CD4-positive, CD25-positive, alpha-beta regulatory T cell (primary cell): Measurements from ENCODE around the gene BRPF1. TPM values are rescaled to one million over a fixed set of nuclear protein-coding genes. Genes with fewer than 3 reads are reported as not detected.
A peak's percentile ranks its signal among the peaks of the same experiment; 100 is the strongest.

Experiments used
- ATAC-seq, 2 donors: fragments of 150-1000 bp; cut with Tn5 transposase; one replicate each; pipeline ENCODE4 v1.10.0; 2021; ENCODE audit warnings: low read depth in 2 of 2, moderate number of reproducible peaks in 2 of 2, moderate library complexity in 1 of 2
- DNase-seq, 3 donors: peaks; one replicate each; pipeline versions ENCODE4 v3.0.0 to v3.0.0-alpha.2; 2012 to 2022; ENCODE audit warnings: mixed read lengths in 1 of 3
- H3K27ac ChIP-seq: one replicate; pipeline ENCODE4 v1.7.0; 2013; ENCODE audit warnings: mild to moderate bottlenecking, low read length; ENCODE audit not compliant: insufficient read depth, poor library complexity, severe bottlenecking
- H3K27me3 ChIP-seq: one replicate; pipeline ENCODE4 v1.7.0; 2013; ENCODE audit warnings: low read length; ENCODE audit not compliant: control insufficient read depth, insufficient read depth
- H3K36me3 ChIP-seq: one replicate; pipeline ENCODE4 v1.7.0; 2013; ENCODE audit warnings: mild to moderate bottlenecking, low read length, moderate library complexity; ENCODE audit not compliant: control insufficient read depth, insufficient read depth
- H3K4me1 ChIP-seq: 2 replicates; pipeline ENCODE4 v1.7.0; 2013; ENCODE audit warnings: mild to moderate bottlenecking, low read length; ENCODE audit not compliant: insufficient read depth, control insufficient read depth, poor library complexity, severe bottlenecking
- H3K4me3 ChIP-seq: one replicate; pipeline ENCODE4 v1.7.0; 2013; ENCODE audit warnings: low read depth, mild to moderate bottlenecking, low read length, moderate library complexity
- H3K9me3 ChIP-seq, 2 experiments: 1 replicate in 1 of 2; 2 replicates in 1 of 2; pipeline ENCODE4 v1.7.0; 2013; ENCODE audit warnings: low read length in 2 of 2, mild to moderate bottlenecking in 1 of 2, moderate library complexity in 1 of 2; ENCODE audit not compliant: control insufficient read depth in 2 of 2
- H3K27ac Mint-ChIP-seq, 3 donors: one replicate each; pipeline ENCODE4 v1.8.0; 2020 to 2022; ENCODE audit warnings: mild to moderate bottlenecking in 3 of 3, mixed read lengths in 3 of 3, moderate library complexity in 2 of 3
- H3K27me3 Mint-ChIP-seq: one replicate; pipeline ENCODE4 v1.8.0; 2022; ENCODE audit warnings: mild to moderate bottlenecking, mixed read lengths
- H3K36me3 Mint-ChIP-seq: one replicate; pipeline ENCODE4 v1.8.0; 2020; ENCODE audit warnings: mixed read lengths
- H3K4me1 Mint-ChIP-seq, 4 donors: one replicate each; pipeline ENCODE4 v1.8.0; 2020 to 2022; ENCODE audit warnings: mixed read lengths in 4 of 4, mild to moderate bottlenecking in 1 of 4
- H3K4me3 Mint-ChIP-seq, 4 donors: one replicate each; pipeline ENCODE4 v1.8.0; 2020 to 2022; ENCODE audit warnings: mild to moderate bottlenecking in 4 of 4, mixed read lengths in 4 of 4, moderate library complexity in 3 of 4
- H3K9me3 Mint-ChIP-seq, 7 donors: one replicate each; pipeline ENCODE4 v1.8.0; 2020 to 2022; ENCODE audit warnings: mixed read lengths in 7 of 7, mild to moderate bottlenecking in 3 of 7, moderate library complexity in 2 of 7
- polyA plus RNA-seq, 4 donors: library from polyadenylated mRNA; unstranded; fragments of 300-500 nt; fragmentation: Illumina TruSeq; gene quantifications; one replicate each; pipeline ENCODE4 v1.2.3, GENCODE V29; 2021
- total RNA-seq: library from RNA; stranded (reverse); gene quantifications from one replicate; pipeline ENCODE4 v1.2.3, GENCODE V29; 2022

BRPF1 gene
- total and polyA plus RNA-seq, 5 donors from 2014 or later, result 6.7 to 41.2 (median 10.3) TPM

DNA sequence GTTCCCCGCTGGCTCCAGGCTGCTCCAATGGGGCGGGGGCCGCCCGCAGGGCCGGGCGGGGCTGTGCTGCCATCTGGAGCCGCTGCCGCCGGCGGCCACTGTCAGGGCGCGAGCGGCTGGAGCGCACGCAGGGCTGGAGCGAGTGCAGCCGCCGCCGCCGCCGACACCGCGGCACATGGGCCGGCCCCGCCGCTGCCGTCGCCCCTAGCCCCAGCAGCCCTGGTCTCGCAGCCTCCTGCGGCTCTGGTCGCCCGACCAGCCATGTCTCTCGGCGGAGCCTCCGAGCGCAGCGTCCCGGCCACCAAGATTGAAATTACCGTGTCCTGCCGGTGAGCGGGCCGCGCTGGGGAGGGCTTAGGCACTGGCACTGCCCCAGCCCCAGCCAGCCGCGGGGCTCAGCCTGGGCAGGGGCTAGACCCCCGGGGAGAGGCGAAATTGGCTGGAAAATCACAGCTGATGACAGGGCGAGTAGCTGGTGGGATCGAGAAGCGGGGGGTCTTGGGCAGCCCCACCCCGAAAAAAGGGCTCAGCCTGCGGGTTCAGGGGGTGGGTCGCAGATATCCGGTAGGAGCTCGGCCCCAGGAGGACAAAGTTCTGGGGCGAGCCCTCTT is 27.7 kb upstream of the BRPF1 start, which contains the start of gene CPNE9:
Gene CPNE9, plus strand, starts transcription at position 98 of the 611 bp plus-strand sequence. Its CDS starts 164 bp downstream, at position 262.
- H3K27me3 Mint-ChIP-seq, result peaks cover 15% of the 10 kb centered on the region
- no peak within 1 kb of the TSS for H3K4me3 ChIP-seq
- peaks cover 29% of the 10 kb centered on the region for H3K36me3 ChIP-seq
- H3K9me3 Mint-ChIP-seq, result peaks cover 0 to 5% (median 0%) of the 10 kb centered on the region in 7 donors
- peak within 1 kb of the TSS in 2 of 4 donors; percentile 49 to 53 for H3K4me3 Mint-ChIP-seq
- DNase-seq, result no peak
- H3K27me3 ChIP-seq, result peaks cover 2% of the 10 kb centered on the region
- H3K9me3 ChIP-seq, result no peaks in the 10 kb centered on the region
- H3K27ac Mint-ChIP-seq, result no peak within 1 kb of the TSS
- H3K36me3 Mint-ChIP-seq, result peaks cover 49% of the 10 kb centered on the region
- H3K4me1 ChIP-seq, result peaks cover 13% of the 10 kb centered on the region
- H3K27ac ChIP-seq, result no peak within 1 kb of the TSS
- H3K4me1 Mint-ChIP-seq, result peaks cover 0 to 25% (median 0%) of the 10 kb centered on the region in 4 donors
- ATAC-seq, result no peak

DNA sequence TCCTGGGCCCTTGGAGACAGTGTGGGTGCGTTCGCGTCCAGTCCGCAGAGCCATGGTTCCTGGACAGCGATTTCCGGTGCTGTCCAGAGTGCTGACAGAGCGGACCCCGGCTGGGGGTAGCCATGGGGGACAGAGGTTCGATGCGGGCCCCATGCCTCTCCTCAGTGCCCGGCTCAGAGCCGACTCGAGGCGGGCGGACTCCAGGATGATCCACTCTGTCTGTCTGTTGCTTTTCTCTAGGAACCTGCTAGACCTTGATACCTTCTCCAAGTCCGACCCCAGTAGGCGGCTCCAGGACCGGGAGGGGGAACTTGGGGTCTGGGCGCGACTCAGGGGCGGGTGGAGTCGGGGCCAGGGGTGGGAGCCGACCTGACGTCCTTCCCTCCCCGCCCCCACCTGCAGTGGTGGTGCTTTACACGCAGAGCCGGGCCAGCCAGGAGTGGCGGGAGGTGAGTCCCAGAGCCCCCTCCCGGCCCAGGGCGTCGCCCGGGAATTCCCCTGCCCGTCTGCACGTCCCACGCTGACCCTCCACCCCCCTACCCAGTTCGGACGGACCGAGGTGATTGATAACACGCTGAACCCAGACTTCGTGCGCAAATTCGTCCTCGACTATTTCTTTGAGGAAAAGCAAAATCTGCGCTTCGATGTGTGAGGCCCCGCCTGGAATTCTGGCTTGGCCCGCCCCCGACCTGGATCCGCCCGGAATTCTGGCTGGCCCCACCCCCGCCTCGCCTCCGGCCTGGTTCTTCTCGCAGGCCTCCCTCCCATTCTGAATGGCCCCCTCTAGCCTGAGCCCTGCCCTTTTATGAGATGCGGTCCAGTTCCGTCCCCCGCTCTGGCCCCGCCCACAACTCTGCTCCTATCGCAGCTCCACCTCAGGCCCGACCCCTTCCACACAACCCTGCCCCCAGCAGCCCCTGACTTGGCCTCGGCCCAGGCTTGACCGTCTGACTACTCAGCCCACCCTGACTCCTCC is 26.9 kb upstream of the BRPF1 start:
- peak overlapping the region in 2 of 4 donors; percentile 53 to 72 for H3K4me3 Mint-ChIP-seq
- H3K27me3 ChIP-seq, result peaks cover 2% of the 10 kb centered on the region
- peaks cover 0 to 5% (median 0%) of the 10 kb centered on the region in 7 donors for H3K9me3 Mint-ChIP-seq
- H3K36me3 Mint-ChIP-seq, result peaks cover 41% of the 10 kb centered on the region
- H3K36me3 ChIP-seq, result peaks cover 27% of the 10 kb centered on the region
- H3K27me3 Mint-ChIP-seq, result peaks cover 15% of the 10 kb centered on the region
- ATAC-seq (peak in 1 of 2 donors; percentile 43), DNase-seq (peak in 1 of 3 donors; percentile 14)
- H3K27ac ChIP-seq, result no peak overlapping the region
- H3K4me1 Mint-ChIP-seq, result peaks cover 0 to 25% (median 0%) of the 10 kb centered on the region in 4 donors
- H3K4me1 ChIP-seq, result peaks cover 13% of the 10 kb centered on the region
- no peak overlapping the region for H3K27ac Mint-ChIP-seq
- no peak overlapping the region for H3K4me3 ChIP-seq
- H3K9me3 ChIP-seq, result no peaks in the 10 kb centered on the region

DNA sequence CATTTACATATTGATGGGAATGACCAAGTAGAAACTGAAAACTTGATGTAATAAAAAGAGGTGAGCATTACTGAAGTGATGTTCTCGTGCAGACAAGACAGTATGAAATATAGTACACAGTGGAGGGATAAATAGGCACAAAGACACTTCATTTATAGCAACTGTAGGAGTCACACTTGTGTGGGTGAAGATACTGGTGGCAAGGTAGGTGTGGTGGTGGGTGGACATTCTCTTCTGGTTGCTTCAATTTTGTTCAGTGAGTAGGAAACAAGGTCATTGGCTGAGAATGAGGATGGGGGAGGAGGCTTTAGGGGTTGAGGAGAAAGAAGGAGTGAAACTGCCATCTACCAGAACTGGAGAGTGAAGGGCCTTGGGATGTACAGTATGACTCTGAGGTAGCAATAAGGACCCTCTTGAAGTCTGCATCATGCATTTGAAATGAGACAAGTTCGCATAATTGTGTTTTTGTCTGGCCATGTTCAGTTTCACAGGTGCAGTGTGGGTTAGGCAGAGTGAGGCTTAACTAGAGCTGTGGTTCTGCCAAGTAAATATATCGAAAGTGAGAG is 21.3 kb upstream of the BRPF1 start:
- Histone ChIP-seq H3K27me3 (no peaks in the 10 kb centered on the region), H3K9me3 (no peaks in the 10 kb centered on the region), H3K4me1 (no peaks in the 10 kb centered on the region), H3K36me3 (no peaks in the 10 kb centered on the region), H3K27ac (no peak overlapping the region), H3K4me3 (no peak overlapping the region)
- peaks cover 11% of the 10 kb centered on the region for H3K27me3 Mint-ChIP-seq
- no peak overlapping the region for H3K27ac Mint-ChIP-seq
- DNase-seq (no peak), ATAC-seq (no peak)
- no peak overlapping the region for H3K4me3 Mint-ChIP-seq
- H3K9me3 Mint-ChIP-seq, result peaks cover 0 to 5% (median 0%) of the 10 kb centered on the region in 7 donors
- peaks cover 6% of the 10 kb centered on the region for H3K36me3 Mint-ChIP-seq
- H3K4me1 Mint-ChIP-seq, result peaks cover 0 to 6% (median 3%) of the 10 kb centered on the region in 4 donors

DNA sequence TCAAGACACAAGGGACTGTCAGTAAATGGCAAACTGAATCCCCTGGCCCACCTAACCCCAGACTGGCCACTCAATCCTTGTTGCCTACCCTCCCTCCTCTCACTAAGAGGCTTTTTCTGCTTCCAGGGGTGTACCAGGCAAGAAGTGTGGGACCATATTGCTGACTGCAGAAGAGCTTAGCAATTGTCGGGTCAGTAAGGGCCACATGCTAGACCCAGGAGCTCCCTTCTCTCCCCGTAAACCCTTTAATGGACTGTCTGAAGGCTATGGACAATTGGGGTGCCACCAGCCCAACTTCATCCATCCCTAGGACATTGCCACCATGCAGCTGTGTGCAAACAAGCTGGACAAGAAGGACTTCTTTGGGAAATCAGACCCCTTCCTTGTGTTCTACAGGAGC is 19.1 kb upstream of the BRPF1 start:
- Mint-ChIP-seq H3K36me3 (no peaks in the 10 kb centered on the region), H3K4me1 (peaks cover 0 to 6% (median 3%) of the 10 kb centered on the region in 4 donors), H3K27me3 (no peaks in the 10 kb centered on the region), H3K4me3 (no peak overlapping the region), H3K27ac (no peak overlapping the region), H3K9me3 (peaks cover 0 to 5% (median 0%) of the 10 kb centered on the region in 7 donors)
- ATAC-seq (no peak), DNase-seq (no peak)
- H3K9me3 ChIP-seq, result no peaks in the 10 kb centered on the region
- H3K4me3 ChIP-seq, result no peak overlapping the region
- H3K4me1 ChIP-seq, result no peaks in the 10 kb centered on the region
- H3K27me3 ChIP-seq, result no peaks in the 10 kb centered on the region
- H3K27ac ChIP-seq, result no peak overlapping the region
- H3K36me3 ChIP-seq, result no peaks in the 10 kb centered on the region

DNA sequence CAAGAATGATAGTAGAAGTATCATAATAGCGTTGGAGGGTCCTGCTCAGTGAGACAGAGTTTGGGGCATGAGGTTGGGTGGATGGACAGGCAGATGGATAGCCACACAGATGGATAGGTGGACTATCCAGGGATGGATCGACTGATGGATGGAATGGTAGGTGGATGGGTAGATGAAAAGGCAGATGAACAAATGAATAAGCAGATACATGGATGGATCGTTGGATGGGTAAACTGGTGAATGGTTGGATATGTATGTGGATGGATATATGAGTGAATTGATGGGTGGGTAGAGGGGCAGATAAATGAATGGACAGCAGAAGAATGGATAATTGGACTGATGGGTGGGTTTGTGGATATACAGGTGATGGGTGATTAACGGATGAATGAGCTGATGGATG is 18.4 kb upstream of the BRPF1 start:
- no peaks in the 10 kb centered on the region for H3K36me3 ChIP-seq
- Mint-ChIP-seq H3K4me1 (peaks cover 0 to 11% (median 6%) of the 10 kb centered on the region in 4 donors), H3K27me3 (no peaks in the 10 kb centered on the region), H3K4me3 (no peak overlapping the region), H3K36me3 (no peaks in the 10 kb centered on the region), H3K9me3 (peaks cover 0 to under 1% (median 0%) of the 10 kb centered on the region in 7 donors), H3K27ac (no peak overlapping the region)
- H3K9me3 ChIP-seq, result no peaks in the 10 kb centered on the region
- DNase-seq, result no peak
- H3K4me1 ChIP-seq, result peaks cover 3% of the 10 kb centered on the region
- H3K27me3 ChIP-seq, result no peaks in the 10 kb centered on the region
- H3K27ac ChIP-seq, result no peak overlapping the region
- no peak for ATAC-seq
- H3K4me3 ChIP-seq, result no peak overlapping the region

DNA sequence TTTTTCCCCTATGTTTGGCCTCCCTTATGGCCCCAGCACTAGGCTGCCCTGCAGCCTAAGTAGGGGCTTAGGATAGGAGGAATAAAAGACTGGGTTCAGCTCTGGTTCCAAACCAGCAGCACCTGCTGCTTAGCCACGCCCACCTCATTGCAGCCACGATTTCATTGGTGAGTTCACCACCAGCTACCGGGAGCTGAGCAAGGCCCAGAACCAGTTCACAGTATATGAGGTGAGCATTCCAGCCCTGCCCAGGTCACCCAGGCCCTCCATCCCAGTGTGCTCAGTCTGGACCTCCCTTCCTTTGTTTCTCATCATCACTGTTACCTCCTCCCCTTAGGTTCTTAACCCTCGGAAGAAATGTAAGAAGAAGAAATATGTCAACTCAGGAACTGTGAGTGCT is 16.4 kb upstream of the BRPF1 start:
- DNase-seq (no peak), ATAC-seq (no peak)
- Histone ChIP-seq H3K27me3 (peaks cover 2% of the 10 kb centered on the region), H3K4me1 (peaks cover 6% of the 10 kb centered on the region), H3K27ac (no peak overlapping the region), H3K36me3 (no peaks in the 10 kb centered on the region), H3K4me3 (no peak overlapping the region), H3K9me3 (no peaks in the 10 kb centered on the region)
- Mint-ChIP-seq H3K27me3 (no peaks in the 10 kb centered on the region), H3K27ac (no peak overlapping the region), H3K36me3 (no peaks in the 10 kb centered on the region), H3K4me1 (peaks cover 0 to 15% (median 7%) of the 10 kb centered on the region in 4 donors), H3K9me3 (no peaks in the 10 kb centered on the region), H3K4me3 (no peak overlapping the region)

DNA sequence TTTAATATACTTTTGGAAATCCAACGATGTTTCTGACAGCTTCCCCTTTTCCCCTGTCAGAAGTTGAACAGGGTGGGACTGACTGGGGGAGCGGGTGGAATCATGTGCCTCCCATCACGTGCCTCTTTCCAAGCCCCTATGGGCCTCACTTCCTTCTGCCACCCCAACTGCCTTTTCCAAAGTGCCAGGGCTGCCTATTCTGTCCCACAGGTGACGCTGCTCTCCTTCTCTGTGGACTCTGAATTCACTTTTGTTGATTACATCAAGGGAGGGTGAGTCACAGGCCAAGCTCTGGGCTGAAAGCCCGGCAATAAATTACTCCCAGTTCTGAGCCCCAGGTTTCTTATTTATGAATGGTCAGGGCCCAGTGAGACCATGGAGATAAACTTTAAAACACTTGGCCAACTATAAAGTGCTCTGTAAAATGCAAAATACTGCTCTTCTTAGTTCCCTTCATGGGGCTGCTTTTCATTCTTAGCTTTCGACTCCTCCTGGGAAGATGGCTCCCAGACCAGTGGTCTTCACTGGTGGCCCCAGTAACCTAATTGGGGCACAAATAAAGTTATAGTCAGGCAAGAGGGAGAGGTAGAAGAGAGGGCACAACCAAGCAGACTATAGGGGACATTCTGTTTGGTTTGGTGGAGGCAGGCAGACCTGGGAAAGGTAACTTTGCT is 15.6 kb upstream of the BRPF1 start:
- Histone ChIP-seq H3K9me3 (no peaks in the 10 kb centered on the region), H3K36me3 (no peaks in the 10 kb centered on the region), H3K27ac (no peak overlapping the region), H3K4me3 (no peak overlapping the region), H3K4me1 (peaks cover 6% of the 10 kb centered on the region), H3K27me3 (peaks cover 4% of the 10 kb centered on the region)
- no peaks in the 10 kb centered on the region for H3K36me3 Mint-ChIP-seq
- no peaks in the 10 kb centered on the region for H3K9me3 Mint-ChIP-seq
- ATAC-seq (peak; percentile 53 to 74), DNase-seq (peak in 2 of 3 donors; percentile 18 to 26)
- peaks cover 0 to 15% (median 7%) of the 10 kb centered on the region in 4 donors for H3K4me1 Mint-ChIP-seq
- H3K27me3 Mint-ChIP-seq, result no peaks in the 10 kb centered on the region
- no peak overlapping the region for H3K27ac Mint-ChIP-seq
- H3K4me3 Mint-ChIP-seq, result no peak overlapping the region
